Spleen (tissue), 7 donors: Measurements from ENCODE around the gene TCAIM.

Source experiments
- CTCF ChIP-seq, 11 experiments: fragments of 200-600 bp in 7 of 11; fragments of 450-650 bp in 4 of 11; sonication (generic) in 4 of 11; IDR thresholded peaks in 8 of 11; conservative IDR thresholded peaks in 3 of 11; 1 replicate in 7 of 11; 2 replicates in 4 of 11; pipeline versions ENCODE4 v1.4.0 to v1.8.0; 2016 to 2021; ENCODE audit warnings: antibody characterized with exemption in 11 of 11, inconsistent platforms in 4 of 11, mild to moderate bottlenecking in 1 of 11
- POLR2A ChIP-seq, 3 donors: fragments of 450-650 bp; IDR thresholded peaks; one replicate each; pipeline ENCODE4 v1.5.1; 2017; ENCODE audit warnings: antibody characterized with exemption in 3 of 3, mild to moderate bottlenecking in 1 of 3
- POLR2AphosphoS5 ChIP-seq, 3 donors: sonication (generic); formaldehyde crosslinking; IDR thresholded peaks; one replicate each; pipeline ENCODE4 v1.5.1; 2017; ENCODE audit warnings: antibody characterized with exemption in 3 of 3
- donor health status: DM: no; HTN: no; CAD: no; lungs with moderate emphysema.
- donor health status: DM: no; HTN: no; CAD: no.
- donor health status: DM: no; HTN: no; CAD: no.

GRCh38 chr3:44434834-44435510 is 96.4 kb downstream of the TCAIM start:
- TF ChIP-seq CTCF (IDR thresholded peaks at IDR 0.05 in 8 of 11, conservative IDR thresholded peaks at IDR 0.05 in 3 of 11), result no peak
- TF ChIP-seq POLR2AphosphoS5 (IDR thresholded peaks at IDR 0.05), result no peak
- no peak for TF ChIP-seq POLR2A (IDR thresholded peaks at IDR 0.05)
